Measurements from ENCODE around the gene BACE1-AS. TPM values are rescaled to one million over a fixed set of nuclear protein-coding genes. Genes with fewer than 3 reads are reported as not detected.

The BACE1-AS gene
- total RNA-seq (10 to 100 TPM in 3 of 9 donors, 1 to 10 TPM in 6; 4.0 to 11.2 (median 6.6) TPM), polyA plus RNA-seq (10 to 100 TPM in 2 of 3 donors, 1 to 10 TPM in 1; 7.3 to 35.1 (median 19.8) TPM)
- long read RNA-seq, donor 1, partial matches to known transcripts, result 0 of 2 reads
- long read RNA-seq, donor 1, other reads (novel, unspliced or antisense), result 0 of 2 reads
- long read RNA-seq, donor 2, transcript BACE1-AS-202 (1 exons, 774 nt), result major isoform, 7 of 7 reads
- long read RNA-seq, donor 2, partial matches to known transcripts, result 0 of 7 reads
- long read RNA-seq, donor 2, other reads (novel, unspliced or antisense), result 0 of 7 reads
- long read RNA-seq, donor 3, transcript BACE1-AS-202 (1 exons, 774 nt), result major isoform, 5 of 5 reads
- long read RNA-seq, donor 3, partial matches to known transcripts, result 0 of 5 reads
- long read RNA-seq, donor 3, other reads (novel, unspliced or antisense), result 0 of 5 reads
- long read RNA-seq, donor 4, partial matches to known transcripts, result 0 of 3 reads
- long read RNA-seq, donor 4, other reads (novel, unspliced or antisense), result 0 of 3 reads
- long read RNA-seq, donor 5, result 0 reads
- long read RNA-seq, donor 6, result 0 reads
- long read RNA-seq, donor 7, partial matches to known transcripts, result 0 of 4 reads
- long read RNA-seq, donor 7, other reads (novel, unspliced or antisense), result 0 of 4 reads
- long read RNA-seq, donor 8, partial matches to known transcripts, result 30 of 32 reads
- long read RNA-seq, donor 8, other reads (novel, unspliced or antisense), result 0 of 32 reads
- long read RNA-seq, donor 9, transcript BACE1-AS-202 (1 exons, 774 nt), result major isoform, 5 of 5 reads
- long read RNA-seq, donor 9, partial matches to known transcripts, result 0 of 5 reads
- long read RNA-seq, donor 9, other reads (novel, unspliced or antisense), result 0 of 5 reads
- long read RNA-seq, donor 10, partial matches to known transcripts, result 0 of 4 reads
- long read RNA-seq, donor 10, other reads (novel, unspliced or antisense), result 0 of 4 reads

DNA sequence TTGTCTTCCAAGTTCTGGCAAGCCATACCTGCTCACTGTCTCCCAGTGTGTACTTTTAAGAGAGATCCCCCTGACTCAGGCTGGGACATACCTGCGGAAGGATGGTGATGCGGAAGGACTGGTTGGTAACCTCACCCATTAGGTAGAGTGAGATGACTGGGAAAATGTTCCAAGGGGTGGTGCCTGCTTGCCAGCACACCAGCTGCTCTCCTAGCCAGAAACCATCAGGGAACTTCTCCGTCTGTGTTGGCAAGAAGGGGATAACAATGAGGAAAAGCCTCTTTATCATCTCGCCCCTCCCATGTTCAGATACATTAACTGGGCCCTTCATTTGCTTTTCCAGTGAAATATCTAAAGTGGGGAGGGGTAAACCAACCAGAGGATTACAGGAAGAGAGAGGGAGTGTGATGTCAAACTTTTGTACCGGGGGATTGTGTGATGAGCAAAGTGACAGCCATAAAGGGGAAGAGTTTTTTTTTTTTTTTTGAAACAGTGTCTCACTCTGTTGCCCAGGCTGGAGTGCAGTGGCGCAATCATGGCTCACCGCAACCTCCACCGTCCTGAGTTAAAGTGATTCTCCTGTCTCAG, at the start of gene BACE1-AS:
BACE1-AS (plus strand) TSS at position 538 of the 588 bp plus-strand sequence.
- Histone ChIP-seq H3K27ac (no peak within 1 kb of the TSS), H3K36me3 (replicated peaks in 1 of 2) (peaks cover 0 to 49% of the 10 kb centered on the region in 2 donors), H3K4me3 (no peak within 1 kb of the TSS), H3K27me3 (no peaks in the 10 kb centered on the region), H3K4me1 (replicated peaks in 1 of 2) (no peaks in the 10 kb centered on the region), H3K9me3 (replicated peaks in 1 of 3) (no peaks in the 10 kb centered on the region)
- intact Hi-C loops (cut with DNase I), result no loop called here
- WGBS, 4 donors, result 92 to 99% (median 93%) methylated on average over 8 of the region's 8 CpGs
- TF ChIP-seq POLR2A (IDR thresholded peaks at IDR 0.05), result no peak
- TF ChIP-seq, protein P1, sequence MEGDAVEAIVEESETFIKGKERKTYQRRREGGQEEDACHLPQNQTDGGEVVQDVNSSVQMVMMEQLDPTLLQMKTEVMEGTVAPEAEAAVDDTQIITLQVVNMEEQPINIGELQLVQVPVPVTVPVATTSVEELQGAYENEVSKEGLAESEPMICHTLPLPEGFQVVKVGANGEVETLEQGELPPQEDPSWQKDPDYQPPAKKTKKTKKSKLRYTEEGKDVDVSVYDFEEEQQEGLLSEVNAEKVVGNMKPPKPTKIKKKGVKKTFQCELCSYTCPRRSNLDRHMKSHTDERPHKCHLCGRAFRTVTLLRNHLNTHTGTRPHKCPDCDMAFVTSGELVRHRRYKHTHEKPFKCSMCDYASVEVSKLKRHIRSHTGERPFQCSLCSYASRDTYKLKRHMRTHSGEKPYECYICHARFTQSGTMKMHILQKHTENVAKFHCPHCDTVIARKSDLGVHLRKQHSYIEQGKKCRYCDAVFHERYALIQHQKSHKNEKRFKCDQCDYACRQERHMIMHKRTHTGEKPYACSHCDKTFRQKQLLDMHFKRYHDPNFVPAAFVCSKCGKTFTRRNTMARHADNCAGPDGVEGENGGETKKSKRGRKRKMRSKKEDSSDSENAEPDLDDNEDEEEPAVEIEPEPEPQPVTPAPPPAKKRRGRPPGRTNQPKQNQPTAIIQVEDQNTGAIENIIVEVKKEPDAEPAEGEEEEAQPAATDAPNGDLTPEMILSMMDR (IDR thresholded peaks at IDR 0.05), result no peak
- peak in 1 of 7 donors; percentile 39 for DNase-seq

DNA sequence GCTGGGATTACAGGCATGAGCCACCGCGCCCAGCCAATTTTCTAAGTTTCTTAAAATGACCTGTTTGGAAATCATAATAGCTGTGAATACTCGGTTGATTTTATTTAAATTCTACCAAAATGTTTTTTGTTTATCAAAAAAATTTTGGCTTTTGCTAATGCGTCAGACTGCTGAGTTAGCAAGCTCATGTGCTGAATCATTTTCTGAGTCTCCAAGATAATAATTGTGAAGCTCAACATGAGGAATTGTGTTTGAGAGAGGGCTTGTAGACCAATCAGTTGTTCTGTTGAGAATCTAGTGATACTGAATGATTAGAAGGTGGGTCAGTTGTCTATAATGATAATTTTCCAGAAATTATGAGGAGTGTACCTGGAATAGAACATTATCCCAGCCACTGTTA, 42.8 kb upstream of the BACE1-AS start:
- H3K4me3 ChIP-seq, result no peak overlapping the region
- no peak for TF ChIP-seq POLR2A (IDR thresholded peaks at IDR 0.05)
- TF ChIP-seq, protein P1 (IDR thresholded peaks at IDR 0.05), result no peak
- no peak for DNase-seq
- H3K27me3 ChIP-seq, result no peaks in the 10 kb centered on the region
- no peaks in the 10 kb centered on the region for H3K4me1 ChIP-seq (replicated peaks in 1 of 2)
- WGBS, 4 donors, result 95 to 97% (median 96%) methylated on average over 4 of the region's 4 CpGs
- H3K27ac ChIP-seq, result no peak overlapping the region
- H3K9me3 ChIP-seq (replicated peaks in 1 of 3), result no peaks in the 10 kb centered on the region
- peaks cover 0 to 64% of the 10 kb centered on the region in 2 donors for H3K36me3 ChIP-seq (replicated peaks in 1 of 2)
- intact Hi-C loops (cut with DNase I), result loop anchor here in 1 of 2 donors (10.0 kb wide), 1 partner anchor 66 kb away; the partner anchor contains the start of gene BACE1

DNA sequence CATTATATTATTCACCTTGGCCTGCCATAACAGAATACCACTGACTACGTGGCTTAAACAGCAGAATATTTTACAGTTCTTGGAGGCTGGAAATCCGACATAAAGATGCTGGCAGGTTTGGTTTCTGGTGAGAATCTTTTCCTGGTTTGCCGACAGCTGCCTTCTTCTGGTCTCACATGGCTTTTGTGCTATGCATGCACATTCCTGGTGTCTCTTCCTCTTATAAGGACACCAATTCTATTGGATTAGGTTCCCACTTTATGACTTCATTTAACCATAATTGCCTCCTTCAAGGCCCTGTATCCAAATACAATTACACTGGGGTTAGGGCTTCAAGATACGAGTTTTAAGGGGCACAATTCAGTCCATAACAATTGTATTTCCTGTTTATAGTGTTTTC, 41.6 kb upstream of the BACE1-AS start:
- intact Hi-C loops (cut with DNase I), result loop anchor here in 1 of 2 donors (10.0 kb wide), 1 partner anchor 65 kb away; the partner anchor contains the start of gene BACE1
- WGBS, 4 donors, result 87 to 94% (median 89%) methylated on average over 4 of the region's 4 CpGs

More for the DNA sequence above, 41.6 kb upstream of the BACE1-AS start:
- Histone ChIP-seq H3K27me3 (no peaks in the 10 kb centered on the region), H3K27ac (no peak overlapping the region), H3K36me3 (replicated peaks in 1 of 2) (peaks cover 0 to 52% of the 10 kb centered on the region in 2 donors), H3K9me3 (replicated peaks in 1 of 3) (no peaks in the 10 kb centered on the region), H3K4me1 (replicated peaks in 1 of 2) (no peaks in the 10 kb centered on the region), H3K4me3 (no peak overlapping the region)
- DNase-seq, result no peak
- no peak for TF ChIP-seq POLR2A (IDR thresholded peaks at IDR 0.05)
- TF ChIP-seq, protein P1 (IDR thresholded peaks at IDR 0.05), result no peak

Measured in adrenal gland (tissue), 19 donors.